ENCODE measurements around the gene IL36G.

The IL36G gene

GRCh38 chr2:112941753-112942653 is 35.8 kb upstream of the IL36G start:
- peak; percentile 97 for TF ChIP-seq CTCF (IDR thresholded peaks at IDR 0.05; ENCODE audit: low read depth, low read length)
- DNase-seq (ENCODE audit: extremely low read depth, low read depth) = peak; percentile 39

GRCh38 chr2:112942654-112943002 is 35.2 kb upstream of the IL36G start:
- TF ChIP-seq CTCF (IDR thresholded peaks at IDR 0.05; ENCODE audit: low read depth, low read length) = no peak
- DNase-seq (ENCODE audit: extremely low read depth, low read depth) = no peak

GRCh38 chr2:112944971-112945370 is 32.8 kb upstream of the IL36G start:
- DNase-seq (ENCODE audit: extremely low read depth, low read depth) = no peak
- no peak for TF ChIP-seq CTCF (IDR thresholded peaks at IDR 0.05; ENCODE audit: low read depth, low read length)

- no peak for TF ChIP-seq CTCF (IDR thresholded peaks at IDR 0.05; ENCODE audit: low read depth, low read length)
- DNase-seq (ENCODE audit: extremely low read depth, low read depth) = no peak
Measured at GRCh38 chr2:112946086-112946485, 31.7 kb upstream of the IL36G start.

GRCh38 chr2:112947374-112947773 is 30.4 kb upstream of the IL36G start:
- TF ChIP-seq CTCF (IDR thresholded peaks at IDR 0.05; ENCODE audit: low read depth, low read length) = no peak
- no peak for DNase-seq (ENCODE audit: extremely low read depth, low read depth)

GRCh38 chr2:112949456-112949855 is 28.4 kb upstream of the IL36G start:
- DNase-seq (ENCODE audit: extremely low read depth, low read depth) = no peak
- TF ChIP-seq CTCF (IDR thresholded peaks at IDR 0.05; ENCODE audit: low read depth, low read length) = no peak

GRCh38 chr2:112954364-112954763 is 23.4 kb upstream of the IL36G start:
- TF ChIP-seq CTCF (IDR thresholded peaks at IDR 0.05; ENCODE audit: low read depth, low read length) = no peak
- no peak for DNase-seq (ENCODE audit: extremely low read depth, low read depth)
